AG04450 (cell line): Measurements from ENCODE around the gene SLC9A2. TPM values are rescaled to one million over a fixed set of nuclear protein-coding genes. Genes with fewer than 3 reads are reported as not detected.

Experiments used
- CTCF ChIA-PET: fragments of 300-600, 350-600 bp; formaldehyde crosslinking; extraction: SDS; loops from one replicate; lab custom pipeline; 2022; ENCODE audit warnings: antibody characterized with exemption, inconsistent platforms; lab: Charles Lee
- POLR2A ChIA-PET: fragments of 350-600 bp; formaldehyde crosslinking; extraction: SDS; loops from one replicate; lab custom pipeline; 2021; ENCODE audit warnings: antibody characterized with exemption, inconsistent platforms; lab: Yijun Ruan, JAX
- DNase-seq: peaks from one replicate; pipeline ENCODE4 v3.0.0-alpha.2; 2011; ENCODE audit warnings: low read depth, low spot score
- H3K27ac ChIP-seq: one replicate; pipeline ENCODE4 v1.5.1; 2012; ENCODE audit warnings: low read depth, low read length, control low read depth
- H3K27me3 ChIP-seq: one replicate; pipeline ENCODE4 v1.6.0; 2012; ENCODE audit warnings: low read length; ENCODE audit not compliant: control insufficient read depth, insufficient read depth
- H3K4me3 ChIP-seq: 2 replicates; pipeline ENCODE4 v1.5.1; 2011; ENCODE audit warnings: mild to moderate bottlenecking, low read depth, low read length, control low read depth
- H3K9me3 ChIP-seq: 2 replicates; pipeline ENCODE4 v1.5.1; 2012; ENCODE audit warnings: low read length; ENCODE audit not compliant: control insufficient read depth, insufficient read depth
- polyA plus RNA-seq: library from polyadenylated mRNA; depleted of rRNA; stranded (reverse); fragments of >200 nt; gene quantifications from 2 replicates; pipeline ENCODE4 v1.2.3, GENCODE V29; 2011
- TF ChIP-seq, protein P1 (sequence below): IDR thresholded peaks from 2 replicates; pipeline ENCODE4 v1.5.1; 2011; ENCODE audit warnings: low read depth, low read length, control low read depth, inconsistent platforms

SLC9A2 gene
- polyA plus RNA-seq, 1 experiment, result not detected

DNA sequence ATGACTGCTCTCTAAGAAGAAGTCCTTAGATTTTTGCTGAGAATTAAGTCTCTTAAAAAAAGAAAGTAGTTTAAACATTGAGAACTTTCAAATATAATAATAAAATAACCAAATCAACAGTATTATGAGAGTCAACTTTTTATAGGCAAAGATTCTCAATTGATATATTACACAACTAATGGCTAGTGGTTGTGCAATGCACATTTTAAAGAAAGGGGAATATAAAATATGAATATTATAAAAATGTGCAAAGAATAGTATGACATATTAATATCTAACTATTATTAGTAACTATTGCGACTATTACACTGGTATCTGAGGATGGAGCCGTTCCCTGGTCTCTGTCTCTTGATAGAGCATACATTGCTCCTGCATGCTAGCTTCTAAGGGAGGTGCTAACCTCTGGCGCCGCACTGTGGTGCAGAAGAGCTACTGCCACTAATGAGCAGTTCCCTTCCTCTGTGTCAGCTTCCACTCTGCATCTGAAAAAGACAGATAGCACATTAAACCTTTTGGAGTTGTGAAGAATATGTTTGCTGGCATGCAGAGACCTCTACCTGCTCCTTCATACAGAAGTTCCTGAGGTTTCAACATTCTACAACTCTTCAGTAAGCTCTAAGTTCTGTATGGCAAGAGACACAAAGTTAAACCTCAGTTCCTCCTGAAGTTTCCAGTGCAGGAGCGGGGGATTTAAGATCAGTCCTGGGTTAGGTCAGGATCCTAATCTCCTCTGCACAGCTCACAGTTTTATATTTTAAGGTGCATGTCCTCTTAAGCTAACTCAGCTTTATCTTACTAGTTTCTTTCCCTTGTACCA is 3.5 kb upstream of the SLC9A2 start:
- no peak overlapping the region for H3K27ac ChIP-seq
- ChIA-PET CTCF (interaction anchor here (0.7 to 5.8 kb wide), 34 partner anchors 9 to 610 kb away, joined by 3 to 237 read pairs (median 4); partner anchors contain the start of gene SLC9A4), POLR2A (no interaction called here)
- peaks cover 41% of the 10 kb centered on the region for H3K27me3 ChIP-seq
- H3K9me3 ChIP-seq, result no peaks in the 10 kb centered on the region; the same call in 1 of the 2 replicates
- TF ChIP-seq, protein P1, sequence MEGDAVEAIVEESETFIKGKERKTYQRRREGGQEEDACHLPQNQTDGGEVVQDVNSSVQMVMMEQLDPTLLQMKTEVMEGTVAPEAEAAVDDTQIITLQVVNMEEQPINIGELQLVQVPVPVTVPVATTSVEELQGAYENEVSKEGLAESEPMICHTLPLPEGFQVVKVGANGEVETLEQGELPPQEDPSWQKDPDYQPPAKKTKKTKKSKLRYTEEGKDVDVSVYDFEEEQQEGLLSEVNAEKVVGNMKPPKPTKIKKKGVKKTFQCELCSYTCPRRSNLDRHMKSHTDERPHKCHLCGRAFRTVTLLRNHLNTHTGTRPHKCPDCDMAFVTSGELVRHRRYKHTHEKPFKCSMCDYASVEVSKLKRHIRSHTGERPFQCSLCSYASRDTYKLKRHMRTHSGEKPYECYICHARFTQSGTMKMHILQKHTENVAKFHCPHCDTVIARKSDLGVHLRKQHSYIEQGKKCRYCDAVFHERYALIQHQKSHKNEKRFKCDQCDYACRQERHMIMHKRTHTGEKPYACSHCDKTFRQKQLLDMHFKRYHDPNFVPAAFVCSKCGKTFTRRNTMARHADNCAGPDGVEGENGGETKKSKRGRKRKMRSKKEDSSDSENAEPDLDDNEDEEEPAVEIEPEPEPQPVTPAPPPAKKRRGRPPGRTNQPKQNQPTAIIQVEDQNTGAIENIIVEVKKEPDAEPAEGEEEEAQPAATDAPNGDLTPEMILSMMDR, result peak; percentile 100
- H3K4me3 ChIP-seq, result no peak overlapping the region
- peak; percentile 33 for DNase-seq

DNA sequence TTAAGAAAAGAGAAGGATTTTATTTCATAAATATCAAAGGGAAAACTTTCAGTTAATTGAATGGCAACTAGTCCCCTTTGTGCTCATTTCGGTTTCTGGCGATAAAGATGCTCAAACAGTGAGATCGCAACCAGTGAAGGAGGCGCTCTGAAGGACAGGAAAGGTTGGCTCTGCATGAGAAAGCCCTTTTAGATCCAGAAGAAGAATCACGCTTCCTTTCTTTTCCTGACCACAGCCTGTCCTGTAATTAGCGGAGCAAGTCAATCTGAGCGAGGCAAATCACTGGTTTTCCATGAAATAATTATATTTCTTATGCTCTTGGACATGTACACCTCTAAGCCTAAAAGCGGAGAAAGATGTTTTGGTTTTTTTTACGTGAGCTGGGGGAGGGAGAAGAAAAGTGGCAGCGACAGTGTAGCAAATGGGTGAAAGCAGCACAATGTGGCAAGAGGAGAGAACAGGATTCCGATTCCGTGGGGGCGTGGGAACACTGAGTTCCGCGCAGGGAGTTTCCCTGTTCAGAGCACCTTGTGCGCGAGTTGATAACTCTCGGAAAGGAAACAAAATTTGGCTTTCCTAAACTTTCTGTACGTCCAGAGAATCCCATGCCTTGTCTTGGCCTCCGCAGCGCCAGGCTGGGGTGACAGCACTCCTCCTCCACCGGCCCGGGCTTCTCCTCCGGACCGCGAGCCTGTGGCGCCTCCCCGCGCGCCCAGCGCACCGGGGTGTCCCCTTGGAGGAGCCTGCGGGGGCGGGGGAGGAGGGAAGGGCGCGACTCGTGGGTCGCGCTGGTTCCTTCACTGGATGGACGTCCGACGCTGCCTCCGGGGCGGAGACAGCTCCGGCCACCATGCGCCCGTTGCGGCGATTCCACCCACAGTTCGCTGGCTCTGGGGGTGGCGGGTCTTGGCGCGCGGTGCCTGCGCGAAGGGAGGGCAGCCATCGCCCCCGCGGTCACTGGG is 620 bp upstream of the SLC9A2 start:
- Histone ChIP-seq H3K27ac (no peak overlapping the region), H3K4me3 (peak overlapping the region; percentile 25), H3K27me3 (peaks cover 41% of the 10 kb centered on the region), H3K9me3 (no peaks in the 10 kb centered on the region; the same call in 1 of the 2 replicates)
- TF ChIP-seq, protein P1, result no peak
- CTCF ChIA-PET, result interaction anchor here (0.6 to 5.8 kb wide), 3 partner anchors 138 to 147 kb away, joined by 3 to 237 read pairs (median 3); partner anchors contain the start of gene SLC9A4
- POLR2A ChIA-PET, result no interaction called here
- DNase-seq, result no peak

DNA sequence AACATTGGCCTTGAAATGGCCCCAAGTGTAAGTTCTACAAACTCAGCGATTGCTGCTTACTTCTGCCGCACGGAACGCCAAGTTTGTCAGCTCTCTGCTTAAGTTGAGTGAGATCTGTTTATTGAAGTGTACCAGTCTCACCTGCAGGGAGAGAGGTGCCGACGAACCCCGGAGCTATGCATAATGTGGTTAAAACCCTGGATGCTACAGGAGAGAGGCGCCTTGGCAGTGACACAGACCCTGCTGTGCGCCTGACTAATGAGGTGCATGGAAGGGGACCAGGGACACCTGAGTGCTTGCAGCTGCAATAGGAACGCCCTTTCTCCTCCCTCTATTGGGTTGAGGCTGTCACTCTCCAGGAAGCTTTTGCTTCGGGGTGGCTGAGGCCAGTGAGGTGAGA is 979 bp downstream of the SLC9A2 start:
- TF ChIP-seq, protein P1, result no peak
- no peaks in the 10 kb centered on the region; the same call in 1 of the 2 replicates for H3K9me3 ChIP-seq
- ChIA-PET CTCF (interaction anchor here (1.1 kb wide), 1 partner anchor 147 kb away, joined by 5 read pairs; the partner anchor contains the start of gene SLC9A4), POLR2A (no interaction called here)
- H3K27ac ChIP-seq, result no peak overlapping the region
- H3K4me3 ChIP-seq, result no peak overlapping the region
- DNase-seq, result no peak
- H3K27me3 ChIP-seq, result peaks cover 40% of the 10 kb centered on the region

DNA sequence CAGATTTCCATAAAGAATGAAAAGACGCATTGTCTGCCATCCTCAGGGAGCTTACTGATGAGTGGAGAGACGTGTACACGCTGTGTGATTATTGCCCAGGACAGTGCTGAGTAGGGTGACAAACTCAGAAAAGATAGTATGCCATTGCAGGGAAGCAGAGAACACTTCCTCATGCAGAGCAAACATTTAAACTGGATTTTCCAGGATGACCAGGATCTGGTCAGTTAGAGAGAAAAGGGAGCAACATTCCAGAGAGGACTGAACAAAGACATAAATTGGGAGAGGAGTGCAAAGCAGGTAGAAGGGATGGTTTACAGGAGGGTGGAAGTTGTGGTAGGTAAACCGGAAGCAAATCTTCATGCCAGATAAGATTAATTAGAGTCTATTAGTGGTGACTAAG is 2.3 kb downstream of the SLC9A2 start:
- Histone ChIP-seq H3K27me3 (peaks cover 31% of the 10 kb centered on the region), H3K27ac (no peak overlapping the region), H3K9me3 (no peaks in the 10 kb centered on the region; the same call in 1 of the 2 replicates), H3K4me3 (no peak overlapping the region)
- ChIA-PET CTCF (no interaction called here), POLR2A (no interaction called here)
- TF ChIP-seq, protein P1, result no peak
- no peak for DNase-seq
